Kidney tubule cell (primary cell): ENCODE measurements around the gene TOE1.
"Not testable (repeated sequence)": the region's sequence is repeated elsewhere in the genome, so short reads cannot be mapped to it uniquely, and the experiment has no call there.

ENCODE experiments used
- DNase-seq: peaks from one replicate; pipeline ENCODE4 v3.0.0-alpha.2; 2018; ENCODE audit warnings: low spot score

The TOE1 gene

GRCh38 chr1:45355683-45356082, 15.7 kb downstream of the TOE1 start:
- no peak for DNase-seq

- no peak for DNase-seq
These were observed 16.2 kb downstream of the TOE1 start for GRCh38 chr1:45356186-45356585.

- DNase-seq, result peak; percentile 56
These were observed 20.0 kb downstream of the TOE1 start for GRCh38 chr1:45359882-45360513.

DNA sequence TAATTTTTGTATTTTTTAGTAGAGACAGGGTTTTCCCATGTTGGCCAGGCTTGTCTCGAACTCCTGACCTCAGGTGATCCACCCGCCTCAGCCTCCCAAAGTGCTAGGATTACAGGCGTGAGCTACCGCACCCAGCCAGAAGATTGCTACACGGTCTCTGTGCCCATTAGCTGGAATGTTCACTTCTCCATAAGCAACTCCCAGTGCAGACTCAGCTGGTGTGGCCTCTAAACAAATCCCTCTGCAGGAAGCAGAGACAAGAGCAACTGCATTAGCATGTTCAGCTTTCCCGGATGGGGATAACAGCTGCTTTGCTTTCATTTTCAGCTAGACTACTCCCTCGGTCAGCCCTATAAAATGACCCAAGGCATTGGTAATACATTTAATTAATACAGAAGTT, 21.0 kb downstream of the TOE1 start:
- DNase-seq, result peak; percentile 16

DNA sequence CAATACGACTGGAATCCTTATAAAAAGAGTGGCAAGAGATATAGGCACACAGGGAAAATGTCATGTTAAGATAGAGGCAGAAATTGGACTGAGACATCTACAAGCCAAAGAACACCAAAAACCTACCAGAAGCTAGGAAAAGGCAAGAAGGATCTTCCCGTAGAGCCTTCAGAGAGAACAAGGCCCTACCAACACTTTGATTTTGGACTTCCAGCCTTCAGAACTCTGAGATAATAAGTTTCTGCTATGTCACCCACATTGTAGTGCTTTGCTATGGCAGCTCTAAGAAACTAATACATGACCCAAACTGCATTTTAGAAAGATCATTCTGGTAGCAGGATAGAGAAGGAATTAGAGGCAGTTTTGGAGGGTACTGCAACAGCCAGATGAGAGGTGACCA, 24.3 kb downstream of the TOE1 start:
- DNase-seq, result no peak

- no peak for DNase-seq
These were observed 25.1 kb downstream of the TOE1 start for GRCh38 chr1:45365051-45365450.

DNA sequence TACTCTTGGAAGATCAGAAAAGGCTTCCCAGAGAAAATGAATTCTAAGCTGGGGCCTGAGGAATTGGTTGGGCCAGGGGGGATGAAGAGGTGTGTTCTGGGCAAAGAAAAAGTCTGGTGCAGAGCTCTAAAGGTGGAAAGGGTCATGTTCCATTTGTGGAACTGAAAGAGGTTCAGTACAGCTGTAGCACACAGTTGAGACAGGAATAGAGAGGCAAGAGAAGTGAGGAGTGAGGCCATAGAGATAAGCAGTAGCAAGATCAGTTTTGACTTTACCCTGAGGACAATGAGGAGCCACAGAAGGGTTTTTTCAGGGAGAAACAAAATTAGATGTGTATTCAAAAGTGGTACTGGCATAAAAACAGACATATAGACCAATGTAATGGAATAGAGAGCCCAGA, 30.6 kb downstream of the TOE1 start:
- DNase-seq, result no peak

DNA sequence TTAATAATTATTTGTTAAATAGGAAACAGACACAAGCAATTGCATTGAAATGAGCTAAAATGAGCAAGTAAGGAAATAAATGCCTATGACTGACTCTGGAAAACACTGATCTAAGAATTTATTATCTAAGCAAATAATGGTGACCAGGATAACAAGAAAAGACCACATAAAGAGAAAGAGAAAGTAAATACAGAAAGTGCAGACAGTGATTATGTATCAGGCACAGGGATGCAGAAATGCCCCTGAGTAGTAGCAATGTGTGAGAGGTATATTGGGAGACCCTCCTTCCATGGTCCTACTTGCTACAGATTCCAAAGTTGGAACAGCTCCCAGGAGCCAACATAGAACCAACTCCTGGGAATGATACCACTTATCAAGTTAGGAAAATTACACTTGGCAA, 33.6 kb downstream of the TOE1 start:
- no peak for DNase-seq

DNA sequence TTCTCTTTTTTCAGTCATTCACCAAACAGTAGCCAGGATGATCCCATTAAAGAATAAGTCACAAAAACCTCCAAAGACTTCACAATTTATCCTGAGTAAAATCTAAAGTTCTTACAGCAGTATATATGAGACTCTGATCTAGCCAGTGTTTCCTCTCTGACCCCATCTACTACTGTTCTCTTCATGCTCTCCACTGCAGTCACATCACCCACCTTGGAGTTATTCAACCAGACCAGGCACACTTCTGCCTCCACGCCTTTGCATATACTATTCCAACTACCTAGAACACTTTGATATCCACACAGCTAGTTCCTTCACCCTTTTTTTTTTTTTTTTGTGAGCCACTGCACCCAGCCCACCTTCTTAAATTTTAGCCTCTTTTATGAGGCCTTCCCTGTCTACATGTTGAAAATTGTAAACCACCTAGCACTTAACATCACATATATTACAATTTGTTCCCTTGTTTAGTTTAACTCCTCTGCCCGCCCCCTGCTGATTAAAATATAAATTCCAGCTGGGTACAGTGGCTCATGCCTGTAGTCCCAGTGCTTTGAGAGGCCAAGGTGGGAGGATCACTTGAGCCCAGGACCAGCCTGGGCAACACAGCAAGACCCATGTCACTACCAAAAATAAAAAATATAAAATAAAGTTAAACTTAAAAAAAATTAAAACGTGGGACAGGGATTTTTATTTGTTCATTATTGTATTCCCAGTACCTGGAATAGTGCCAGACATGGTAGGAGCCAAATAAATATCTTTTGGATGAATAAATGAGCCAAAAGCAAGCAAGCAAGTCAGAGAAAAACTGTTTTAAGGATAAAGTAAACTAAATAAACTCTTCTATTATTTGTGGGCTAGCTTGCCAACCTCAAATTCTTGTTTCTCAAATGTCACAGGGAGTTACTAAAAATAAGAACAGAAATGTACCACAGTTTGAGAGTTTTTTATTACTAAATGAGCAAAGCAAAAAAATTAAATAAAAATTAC, 35.4 kb downstream of the TOE1 start:
- DNase-seq, result no peak

DNA sequence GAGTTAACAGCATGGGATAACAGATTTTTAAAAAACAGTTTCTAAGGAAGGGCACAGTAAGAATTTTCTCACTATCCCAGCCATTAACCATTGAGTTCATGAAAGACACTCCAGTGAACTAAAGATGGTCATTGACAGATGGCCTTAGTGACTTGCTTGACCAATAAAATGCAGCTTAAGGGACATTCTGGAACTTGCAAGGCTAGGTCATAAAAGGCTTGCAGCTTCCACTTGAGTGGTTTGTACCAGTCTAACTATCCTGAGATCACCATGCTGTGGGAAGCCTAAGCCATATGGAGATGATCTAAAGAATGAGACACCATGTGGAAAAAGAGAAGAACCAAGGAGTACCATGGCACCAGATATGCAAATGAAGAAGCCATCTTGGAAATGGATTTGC, 38.2 kb downstream of the TOE1 start:
- DNase-seq, result no peak

GRCh38 chr1:45379524-45379923, 39.6 kb downstream of the TOE1 start:
- no peak for DNase-seq

DNA sequence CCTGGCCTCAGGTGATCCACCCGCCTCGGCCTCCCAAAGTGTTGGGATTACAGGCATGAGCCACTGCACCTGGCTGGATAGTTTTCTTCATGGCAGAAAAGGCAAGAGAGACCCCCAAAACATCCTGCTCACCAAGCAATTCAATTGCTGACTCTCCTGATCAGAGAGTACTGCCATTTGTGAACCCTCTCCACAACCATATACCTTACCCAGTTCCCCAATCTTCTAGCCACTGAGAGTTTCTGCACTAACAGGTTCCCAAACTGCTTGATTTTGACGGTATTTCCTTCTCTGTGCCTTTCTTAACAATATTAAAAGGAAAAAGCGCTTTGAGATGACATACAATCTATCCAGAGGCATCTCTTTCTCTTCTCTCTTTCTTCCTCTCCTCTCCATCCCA, 40.2 kb downstream of the TOE1 start:
- DNase-seq, result no peak

DNA sequence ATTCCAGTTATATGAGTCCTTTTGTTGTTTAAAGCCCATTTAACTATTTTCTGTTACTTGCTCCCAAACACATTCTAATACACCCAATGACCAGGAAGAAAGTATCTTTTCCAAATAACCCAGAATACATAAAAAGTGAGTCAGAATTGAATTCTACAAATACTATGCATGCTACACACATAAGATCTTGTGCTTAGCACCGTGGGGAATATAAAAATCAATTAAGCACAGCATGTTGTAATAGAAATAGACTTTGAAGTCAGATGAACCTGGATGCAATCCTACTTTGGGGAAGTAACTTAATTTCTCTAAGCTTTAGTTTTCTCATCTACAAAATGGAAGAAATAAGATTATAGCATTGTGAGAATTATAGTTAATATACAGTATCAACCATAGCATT, 40.8 kb downstream of the TOE1 start:
- DNase-seq, result no peak

GRCh38 chr1:45381243-45381642, 41.3 kb downstream of the TOE1 start:
- DNase-seq, result no peak

GRCh38 chr1:45383191-45383590, 43.2 kb downstream of the TOE1 start:
- no peak for DNase-seq

GRCh38 chr1:45384213-45384612, 44.2 kb downstream of the TOE1 start:
- DNase-seq, result not testable (repeated sequence)

DNA sequence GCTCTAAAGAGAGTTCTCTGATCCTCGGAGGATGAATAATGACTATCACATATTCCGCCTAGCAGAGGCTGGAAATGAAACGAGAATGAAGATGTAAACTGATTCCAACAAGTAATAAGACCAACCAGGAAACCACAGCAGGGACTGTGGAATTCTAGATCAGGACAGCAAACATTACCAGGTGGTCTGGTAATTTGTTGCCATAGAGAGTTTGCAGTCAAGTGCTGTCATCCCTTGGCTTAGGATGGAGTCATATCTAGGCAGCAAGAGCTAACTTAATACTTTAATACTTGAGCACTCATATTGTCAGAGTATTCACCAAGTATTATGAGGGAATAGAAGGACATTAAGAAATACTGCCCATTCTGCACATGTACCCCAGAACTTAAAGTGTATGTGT, 45.3 kb downstream of the TOE1 start:
- no peak for DNase-seq

DNA sequence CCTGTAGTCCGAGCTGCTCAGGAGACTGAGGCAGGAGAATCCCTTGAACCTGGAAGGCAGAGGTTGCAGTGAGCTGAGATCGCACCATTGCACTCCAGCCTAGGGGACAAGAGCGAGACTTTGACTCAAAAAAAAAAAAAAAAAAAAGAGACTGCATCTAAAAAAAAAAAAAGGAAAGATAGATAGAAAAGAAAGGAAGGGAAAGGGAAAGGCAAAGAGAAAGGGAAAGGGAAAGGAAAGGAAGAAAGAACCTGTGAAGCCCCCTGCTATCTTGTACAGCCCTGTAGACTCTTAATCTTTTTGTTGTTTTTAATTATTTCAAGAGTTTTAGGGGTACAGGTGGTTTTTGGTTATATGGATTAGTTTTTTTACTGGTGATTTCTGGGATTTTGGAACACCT, 46.2 kb downstream of the TOE1 start:
- no peak for DNase-seq
